ENCODE data around the gene CYP4A22.

CYP4A22 gene

DNA sequence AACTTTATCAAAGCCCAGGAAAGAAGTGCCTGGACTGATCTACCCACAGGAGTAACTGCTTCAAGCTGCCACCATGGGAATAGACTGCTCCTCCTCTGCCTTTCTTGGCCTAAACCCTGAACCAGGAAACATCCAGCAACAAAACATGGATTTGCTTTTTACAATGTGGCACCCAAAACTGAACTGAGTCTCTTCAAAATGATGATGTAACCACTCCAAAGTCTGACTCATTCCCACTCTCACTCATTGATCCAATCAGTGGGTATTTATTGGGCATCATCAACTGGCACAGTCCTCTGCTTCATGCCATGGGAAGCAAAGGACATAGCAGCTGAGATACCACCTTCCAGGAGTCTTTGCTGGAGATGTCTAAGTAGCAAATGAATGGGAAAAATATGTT lies 23.5 kb downstream of the CYP4A22 start:
- DNase-seq: no peak

DNA sequence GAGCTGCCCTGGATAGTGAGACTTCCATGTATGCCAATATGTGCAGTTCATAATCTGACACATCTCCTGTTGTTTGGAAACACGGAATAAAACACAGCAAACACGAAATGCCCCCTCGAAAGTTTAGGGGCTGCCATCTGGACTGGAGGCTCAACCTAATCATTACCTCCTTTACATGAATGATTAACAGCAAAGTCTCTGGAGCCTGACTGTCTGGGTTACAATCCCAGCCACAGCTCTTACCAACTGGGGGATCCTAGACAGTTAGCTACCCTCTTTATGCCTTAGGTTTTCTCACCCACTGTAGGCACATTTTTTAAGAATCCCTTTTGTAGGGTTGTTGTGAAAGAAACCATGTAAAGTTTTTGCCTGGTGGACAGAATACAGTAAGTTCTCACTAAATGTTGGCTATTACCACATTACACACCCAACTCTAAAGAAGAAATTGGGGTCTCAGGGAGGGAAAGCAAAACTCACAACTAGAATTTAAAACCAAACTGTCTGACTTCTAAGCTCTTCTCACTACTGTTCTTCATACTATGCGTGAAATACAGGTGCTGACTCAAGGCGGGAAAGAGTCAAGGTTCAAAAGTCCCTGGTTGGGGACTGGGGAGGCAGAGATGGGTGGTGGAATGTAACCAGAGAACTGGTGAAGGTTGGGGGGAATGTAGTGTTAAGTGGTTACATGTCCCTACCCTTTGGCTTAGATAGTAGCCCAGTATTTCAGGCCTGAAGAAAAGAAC lies 24.2 kb downstream of the CYP4A22 start:
- DNase-seq: no peak

DNA sequence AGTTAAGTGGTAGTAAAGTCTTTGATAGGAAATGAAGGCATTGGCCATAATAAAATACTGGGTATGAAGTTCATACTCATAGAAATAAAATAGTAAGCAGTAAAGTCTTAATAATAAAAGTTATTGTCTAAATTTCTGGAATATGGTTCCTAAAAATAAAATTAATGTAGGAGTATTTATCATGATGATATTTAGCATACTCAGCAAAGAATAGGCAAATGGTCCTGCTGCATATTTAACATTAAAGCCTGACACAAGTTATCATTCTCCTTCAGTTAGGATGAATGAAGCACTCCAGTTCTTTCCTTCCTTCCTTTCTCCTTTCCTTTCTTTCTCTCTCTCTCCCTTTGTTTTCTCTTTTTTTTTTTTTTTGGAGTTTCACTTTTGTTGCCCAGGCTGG lies 27.3 kb downstream of the CYP4A22 start:
- no peak for DNase-seq

DNA sequence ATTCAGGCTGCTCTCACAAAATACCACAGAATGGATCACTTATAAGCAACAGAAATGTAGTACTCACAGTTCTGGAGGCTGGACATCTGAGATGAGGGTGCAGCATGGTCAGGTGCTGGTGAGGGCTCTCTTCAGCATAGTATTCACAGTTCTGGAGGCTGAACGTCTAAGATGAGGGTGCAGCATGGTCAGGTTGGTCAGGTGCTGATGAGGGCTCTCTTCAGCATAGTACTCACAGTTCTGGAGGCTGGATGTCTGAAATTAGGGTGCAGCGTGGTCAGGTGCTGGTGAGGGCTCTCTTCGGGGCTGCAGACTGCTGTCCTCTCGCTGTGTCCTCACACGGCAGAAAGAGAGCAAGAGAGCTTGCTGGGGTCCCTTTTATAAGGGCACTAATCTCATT lies 35.5 kb downstream of the CYP4A22 start:
- DNase-seq: no peak

DNA sequence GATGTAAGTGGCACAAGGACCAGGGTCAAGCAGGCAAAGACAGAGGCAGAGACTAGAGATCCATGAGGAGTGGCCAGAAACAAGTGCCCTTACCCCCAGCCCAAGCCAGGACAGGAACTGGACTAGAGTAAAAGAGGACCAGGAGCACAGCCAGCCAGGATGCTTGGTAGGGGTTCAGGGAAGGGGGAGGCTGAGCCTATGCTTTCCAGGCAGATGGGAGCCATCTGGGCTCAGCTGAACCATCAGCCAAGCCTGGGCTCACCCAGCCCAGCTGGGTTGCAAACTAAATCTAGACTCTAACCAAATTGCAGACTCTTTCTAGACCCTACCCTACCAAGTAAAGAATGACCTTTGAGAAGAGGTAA lies 37.4 kb downstream of the CYP4A22 start:
- DNase-seq: no peak

DNA sequence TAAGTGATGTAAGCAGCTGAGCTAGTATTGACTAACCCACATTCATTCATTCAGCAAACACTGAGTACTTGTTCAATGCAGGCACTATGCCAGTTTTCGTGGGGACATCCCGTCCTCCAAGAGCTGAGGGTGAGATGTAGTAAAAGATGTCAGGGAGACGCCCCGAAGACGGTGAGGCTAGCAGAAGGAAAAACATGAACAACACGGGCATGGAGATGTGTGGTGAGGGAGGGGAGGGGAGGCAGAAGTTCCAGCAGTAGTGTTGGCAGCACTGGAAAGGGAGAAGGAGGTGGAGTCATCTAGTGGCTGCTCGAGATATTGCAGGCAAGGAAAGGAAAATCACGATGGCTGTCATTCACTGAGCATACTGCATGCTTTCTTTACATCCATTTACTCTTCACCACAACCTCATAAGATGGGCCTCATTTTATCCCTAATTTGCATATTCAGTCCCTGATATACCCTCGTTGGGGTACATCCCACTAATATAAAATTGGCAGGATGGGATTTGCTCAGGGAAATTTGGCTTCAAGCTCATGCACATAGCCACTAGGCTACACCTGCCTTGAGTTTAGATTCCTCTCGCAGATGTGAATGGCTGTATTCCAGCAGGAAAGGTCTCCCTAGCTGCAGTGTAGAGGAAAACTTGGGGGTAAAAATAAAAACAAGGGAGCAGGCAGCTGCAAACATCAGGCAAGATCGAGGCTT lies 38.1 kb downstream of the CYP4A22 start:
- DNase-seq: peak; percentile 92

DNA sequence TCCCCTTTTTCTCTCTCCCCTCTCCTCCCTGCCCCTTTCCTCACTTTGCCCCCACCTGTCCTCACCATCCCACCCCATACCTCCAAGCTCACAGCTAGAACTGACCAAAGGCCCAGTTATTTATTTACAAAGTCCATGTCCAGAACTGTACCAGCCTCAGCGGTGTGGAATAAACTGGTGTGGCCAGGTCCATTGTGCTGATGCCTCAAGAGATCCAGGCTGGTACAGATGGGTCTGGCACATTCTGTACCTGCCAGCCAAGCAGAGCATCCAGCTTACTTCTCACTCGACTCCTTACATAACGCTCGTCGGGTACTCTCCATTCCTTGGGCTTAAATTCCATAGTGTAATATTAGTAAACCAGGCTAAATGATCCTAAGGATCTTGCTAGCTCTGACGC lies 40.8 kb downstream of the CYP4A22 start:
- no peak for DNase-seq

DNA sequence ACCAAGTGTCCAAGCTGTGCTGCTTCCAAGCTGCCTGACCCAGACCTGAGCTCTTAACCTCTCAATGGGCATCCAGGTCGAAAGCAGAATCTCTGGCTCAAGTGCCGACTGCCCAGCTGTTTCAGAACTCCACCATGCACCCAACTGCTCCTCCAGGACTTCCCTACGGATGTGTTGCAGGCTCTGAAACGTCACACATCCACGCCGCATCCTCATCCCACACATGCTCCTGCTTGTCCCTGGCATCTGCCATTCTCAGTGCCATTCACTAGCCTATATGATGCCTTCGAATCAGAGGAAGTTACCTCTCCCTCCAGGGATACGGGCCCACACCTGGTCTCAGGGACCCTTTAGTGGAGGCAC lies 41.4 kb downstream of the CYP4A22 start:
- no peak for DNase-seq

DNA sequence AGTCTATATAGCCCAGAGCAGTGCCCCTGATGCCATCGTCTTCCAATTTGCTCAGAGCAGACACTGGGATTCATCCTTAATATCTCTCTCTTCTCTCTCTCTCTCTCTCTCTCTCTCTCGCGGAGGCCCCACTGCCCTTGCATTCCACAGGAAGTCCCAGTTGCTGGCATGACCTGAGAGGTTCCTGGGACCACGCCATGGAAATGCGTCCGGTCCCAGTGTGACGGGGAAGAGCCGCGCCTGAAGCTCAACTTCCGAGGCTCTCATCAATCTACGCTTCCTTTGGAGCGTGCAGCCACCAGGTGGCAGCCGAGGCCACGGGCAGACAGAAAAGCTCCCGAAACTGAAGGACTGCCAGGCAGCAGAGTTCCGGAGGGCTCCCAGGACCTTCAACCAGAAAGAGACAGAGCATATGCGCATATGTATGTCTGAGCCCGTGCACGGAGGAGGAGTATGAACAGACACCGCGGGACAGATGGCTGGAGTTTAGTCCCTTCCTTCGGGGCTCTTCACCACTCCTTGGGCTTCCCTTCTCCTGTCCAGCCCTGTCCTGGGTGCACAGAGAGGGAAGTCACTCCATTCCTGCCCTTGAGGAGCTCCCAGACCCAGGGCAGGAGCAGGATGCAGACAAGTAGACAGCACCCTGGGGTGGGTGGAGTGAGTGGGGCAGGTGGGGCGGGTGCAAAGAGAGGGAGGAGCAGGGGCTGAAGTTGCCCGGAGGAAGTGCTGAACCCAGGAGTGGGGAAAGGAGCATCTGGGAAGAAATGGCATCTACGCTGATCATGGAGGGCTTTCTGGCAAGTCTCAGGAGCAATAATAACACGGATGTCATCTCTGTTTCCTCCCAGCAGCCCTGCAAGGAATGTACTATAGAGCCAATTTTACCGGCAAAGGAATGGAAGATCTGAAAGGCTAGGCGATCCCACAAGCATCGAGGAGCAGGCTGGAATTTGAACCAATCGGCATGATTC lies 42.1 kb downstream of the CYP4A22 start:
- DNase-seq: peak; percentile 98

DNA sequence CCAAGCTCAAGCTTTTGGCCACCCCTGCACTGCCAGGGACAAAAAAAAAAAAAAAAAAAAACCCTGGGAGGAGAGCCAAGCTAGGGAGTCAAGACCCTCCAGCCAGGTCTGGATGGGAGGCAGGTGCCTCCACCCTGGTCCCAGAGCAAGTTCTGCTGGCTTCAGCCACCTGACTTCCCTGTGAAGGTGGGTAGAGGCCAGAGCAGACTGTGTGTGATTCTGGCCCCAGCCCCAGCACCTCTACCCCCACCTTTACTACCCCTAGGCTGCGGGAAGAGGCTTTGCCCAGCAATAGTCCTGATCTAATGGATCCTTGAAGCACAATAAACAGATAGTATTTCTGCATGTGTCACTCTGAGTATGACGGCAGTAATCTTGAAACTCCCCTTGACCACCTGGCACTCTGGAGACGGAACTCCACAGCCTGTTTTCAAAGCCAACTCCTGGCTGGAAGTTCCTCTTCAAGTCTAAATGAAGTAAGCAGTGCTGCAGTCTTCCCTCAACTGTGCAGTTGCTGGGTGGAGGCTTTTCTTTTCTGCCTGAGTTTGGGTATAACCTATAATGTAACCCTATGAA lies 42.8 kb downstream of the CYP4A22 start:
- DNase-seq: peak; percentile 90

DNA sequence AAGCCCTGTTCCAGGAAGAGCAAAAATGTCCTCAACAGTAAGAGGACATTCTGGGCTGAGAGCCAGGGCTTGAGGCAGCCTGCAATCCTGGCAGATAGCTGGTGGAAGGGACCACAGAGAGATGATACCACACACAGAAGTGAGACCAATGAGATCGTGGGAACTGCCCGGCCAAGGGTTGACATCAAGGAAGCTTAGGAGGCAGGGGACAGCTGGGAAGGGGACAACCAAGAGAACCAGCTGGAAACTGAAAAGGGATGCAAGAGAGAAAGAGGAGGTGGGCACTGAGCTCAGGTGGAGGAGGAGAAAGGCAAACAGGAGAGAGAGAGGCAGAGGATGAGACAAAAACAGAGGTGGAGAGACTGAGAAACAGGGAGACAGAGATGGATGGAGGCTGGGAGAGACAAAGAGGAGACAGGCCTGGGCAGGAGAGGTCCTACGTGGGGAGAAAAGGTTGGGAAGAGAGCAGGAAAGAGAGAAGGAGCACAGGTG lies 43.4 kb downstream of the CYP4A22 start:
- peak; percentile 94 for DNase-seq

DNA sequence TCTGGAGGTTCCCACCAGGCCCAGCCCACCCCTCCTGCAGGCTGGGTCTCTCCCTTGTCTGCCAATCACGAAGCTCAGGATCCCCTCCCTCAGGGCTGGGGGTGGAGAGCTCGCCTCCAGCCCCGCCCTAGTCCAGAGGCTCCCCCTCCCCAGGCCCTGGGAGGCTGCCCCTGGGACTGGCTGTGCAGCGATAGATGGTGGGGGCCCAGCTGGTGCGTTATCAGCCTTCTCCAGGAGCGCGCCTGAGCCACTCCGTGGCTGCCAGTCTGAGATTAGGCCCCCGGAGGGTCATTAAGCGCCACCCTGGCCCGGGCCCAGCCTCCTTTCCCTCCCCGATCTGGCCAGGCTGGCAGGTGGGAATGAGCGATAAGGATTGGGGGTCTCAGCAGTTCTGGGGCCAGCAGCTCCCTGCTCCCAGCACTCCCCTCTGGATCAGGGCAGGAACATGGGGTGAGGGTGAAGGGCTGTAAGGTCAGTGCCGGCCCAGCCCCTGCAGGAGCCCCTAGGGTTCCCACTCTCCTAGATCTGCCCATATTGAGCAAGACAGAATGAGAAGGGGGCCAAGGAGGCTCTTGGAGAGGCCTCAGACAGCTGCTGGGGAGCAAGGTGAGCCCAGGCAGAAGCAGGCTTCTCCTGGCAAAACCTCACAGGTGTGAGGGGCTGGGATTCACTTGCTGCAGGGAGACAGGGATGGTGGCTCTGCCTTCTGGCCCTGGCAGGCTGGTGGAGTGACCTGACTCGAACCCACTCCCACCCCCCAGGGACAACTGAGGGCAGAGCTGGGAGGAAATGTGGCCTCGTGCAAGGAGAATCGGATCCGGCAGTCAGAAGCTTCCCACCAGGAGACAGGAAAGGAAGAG lies 44.1 kb downstream of the CYP4A22 start:
- no peak for DNase-seq

DNA sequence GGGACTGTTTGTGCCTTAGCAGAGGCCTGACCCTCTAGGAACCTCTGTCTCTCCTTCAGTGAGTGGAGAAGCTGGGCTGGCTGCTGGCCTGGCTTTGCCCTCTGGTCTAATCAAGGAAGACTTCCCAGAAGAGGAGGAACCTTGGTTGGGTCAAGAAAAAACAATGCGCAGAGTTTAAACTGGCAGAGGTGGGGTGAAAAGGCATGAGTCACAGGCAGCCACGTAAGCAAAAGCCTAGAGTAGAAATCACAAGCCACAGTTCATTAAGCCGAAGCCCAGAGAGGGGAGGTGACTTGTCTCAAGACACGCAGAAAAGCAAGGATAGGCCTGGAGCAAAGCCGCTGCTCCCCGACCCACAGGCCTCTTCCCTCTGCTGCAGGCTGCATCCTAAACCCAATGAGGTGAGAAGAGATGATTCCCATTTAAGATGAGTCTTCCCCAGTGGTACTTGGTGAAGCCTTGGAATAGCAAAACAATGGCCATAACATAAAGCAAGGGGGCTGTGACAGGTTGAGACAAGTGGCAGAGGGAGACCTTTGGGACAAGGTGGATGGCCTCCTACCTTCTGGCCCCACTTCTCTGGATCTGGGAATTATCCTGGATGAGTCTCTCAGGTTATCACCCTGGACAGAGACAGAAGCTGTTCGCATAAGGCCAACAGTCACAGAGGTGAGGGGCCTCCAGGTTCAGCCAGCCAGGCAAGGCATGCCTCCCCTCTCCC lies 44.9 kb downstream of the CYP4A22 start:
- DNase-seq: no peak

DNA sequence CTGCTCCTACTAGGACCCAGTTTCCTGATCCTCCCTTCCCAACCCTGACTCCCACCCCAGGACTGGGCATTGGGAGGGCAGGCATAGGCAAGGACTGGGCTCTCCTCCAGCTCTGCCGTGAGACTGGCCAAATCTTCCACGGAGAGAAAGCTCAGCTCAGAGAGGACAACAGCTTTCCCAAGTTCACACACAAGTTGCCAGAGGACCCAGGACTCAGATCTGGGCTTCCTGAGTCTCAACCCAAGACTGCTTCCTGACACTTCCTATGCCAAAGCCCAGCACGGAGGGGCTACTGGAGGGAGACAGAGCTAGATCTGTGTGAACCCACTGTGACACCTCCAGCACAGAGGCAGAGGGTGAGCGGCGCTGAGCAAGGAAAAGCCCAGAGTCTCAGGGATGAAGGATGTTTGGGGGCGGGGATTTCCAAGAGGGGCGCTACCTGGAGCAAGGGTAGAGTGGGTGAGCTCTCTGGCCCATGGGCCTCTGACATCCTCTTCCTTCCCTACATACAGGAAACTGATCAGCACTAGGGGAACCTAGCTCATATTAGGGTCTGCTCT lies 45.5 kb downstream of the CYP4A22 start:
- DNase-seq: no peak

DNA sequence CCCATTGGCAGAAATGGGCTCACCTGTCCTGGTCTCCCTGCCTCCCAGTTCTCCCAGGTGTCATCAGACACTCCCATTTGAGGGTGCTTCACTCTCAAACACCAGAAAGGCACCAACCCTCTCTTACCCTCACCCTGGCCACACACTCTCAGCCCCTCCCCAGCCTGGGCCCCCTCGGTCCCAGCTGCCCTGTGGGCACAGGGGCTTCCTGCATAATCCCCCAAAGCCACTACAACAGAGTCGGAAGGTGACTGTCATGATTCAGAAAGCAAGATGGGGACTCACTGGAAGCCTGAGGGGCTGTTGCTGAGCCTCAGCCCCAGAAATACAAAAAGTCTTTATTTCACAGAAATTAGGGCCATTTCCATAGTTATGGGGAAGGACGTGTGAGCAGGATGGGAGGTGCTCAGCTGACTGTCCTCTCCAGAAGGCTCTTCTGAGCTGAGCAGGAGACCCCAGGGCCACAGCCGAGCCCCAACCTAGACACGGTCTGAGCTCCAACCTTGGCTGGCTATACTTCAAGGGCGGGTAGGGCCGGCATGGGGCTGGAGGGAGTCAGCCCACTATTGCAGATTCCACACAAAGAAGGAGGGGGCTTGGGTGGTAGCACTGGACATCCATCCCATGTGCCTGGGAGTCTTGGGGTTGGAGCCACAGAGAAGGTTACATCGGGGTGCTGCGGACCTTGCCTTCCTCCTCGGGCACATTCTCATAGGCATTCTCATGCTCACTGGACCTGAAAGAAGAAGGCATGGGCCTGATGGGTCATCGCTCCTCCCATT lies 46.3 kb downstream of the CYP4A22 start:
- no peak for DNase-seq

DNA sequence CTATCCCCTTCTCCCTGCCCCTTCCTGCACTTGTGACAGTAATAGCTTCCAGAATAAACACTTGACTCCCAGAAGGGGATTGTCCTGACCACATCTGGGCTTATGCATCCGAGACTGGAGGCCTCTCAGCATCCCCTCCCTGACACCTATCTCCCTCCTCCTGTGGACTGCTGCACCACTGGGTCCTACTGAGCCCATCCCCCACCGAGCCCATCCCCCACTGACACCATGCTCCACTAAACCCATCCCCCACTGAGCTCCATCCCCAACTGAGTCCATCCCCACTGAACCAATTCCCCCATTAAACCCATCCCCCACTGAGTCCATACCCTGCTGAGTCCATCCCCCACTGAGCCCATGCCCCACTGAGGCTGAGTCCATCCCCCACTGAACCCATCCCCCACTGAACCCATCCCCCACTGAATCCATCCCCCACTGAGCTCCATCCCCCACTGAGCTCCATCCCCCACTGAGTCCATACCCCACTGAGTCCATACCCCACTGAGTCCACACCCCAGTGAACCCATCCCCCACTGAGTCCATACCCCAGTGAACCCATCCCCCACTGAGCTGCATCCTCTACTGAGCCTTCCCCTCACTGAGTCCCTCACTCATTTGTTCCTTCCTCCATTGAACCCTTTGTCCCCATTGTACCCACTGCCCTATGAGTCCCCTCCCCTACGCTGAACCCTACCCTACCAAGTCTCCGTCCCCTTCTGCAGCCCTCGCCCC lies 47.0 kb downstream of the CYP4A22 start:
- DNase-seq: peak; percentile 98

DNA sequence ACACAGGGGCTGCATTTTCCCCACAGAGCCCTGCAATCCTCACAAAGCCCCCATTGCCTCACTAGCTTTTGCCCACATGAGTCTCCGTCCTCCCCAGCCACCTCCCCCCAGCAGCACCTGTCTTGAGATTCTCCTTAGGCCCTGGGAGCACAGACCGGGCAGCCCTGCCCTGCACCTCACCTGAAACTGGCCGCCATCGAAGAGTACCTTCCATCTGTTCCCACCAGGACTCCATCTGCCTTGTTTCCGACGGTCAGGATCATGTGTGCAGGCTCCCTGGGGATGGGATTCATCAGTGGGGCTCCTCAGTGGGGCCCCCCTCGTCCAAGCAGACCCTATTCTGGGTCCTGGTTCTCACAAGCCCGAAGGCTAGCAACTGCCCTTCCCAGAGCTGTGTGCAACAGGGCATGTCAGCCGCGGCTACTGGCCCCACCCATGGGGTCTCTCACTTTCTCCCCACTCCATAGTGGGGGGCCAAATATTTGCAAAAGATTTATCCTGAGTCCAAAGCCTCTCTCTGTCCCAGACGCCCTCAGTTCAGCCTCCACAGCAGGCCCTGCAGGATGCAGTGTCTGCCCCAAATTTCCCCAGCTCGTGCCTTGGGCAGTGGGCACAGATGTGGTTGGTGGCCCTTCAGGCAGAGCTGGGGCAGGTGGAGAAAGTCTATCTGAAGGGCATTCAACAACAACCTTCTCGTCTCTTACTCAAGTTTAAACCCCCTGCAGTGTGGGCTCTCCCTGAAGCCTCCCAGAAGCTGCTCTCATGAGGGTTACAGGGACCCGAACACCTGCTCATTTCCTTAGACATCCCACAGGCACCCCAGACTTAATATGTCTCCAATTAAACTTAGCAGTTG lies 47.8 kb downstream of the CYP4A22 start:
- DNase-seq: no peak
